Sciatic nerve (tissue), 2 donors: Measurements from ENCODE around the gene MATN3. TPM values are rescaled to one million over a fixed set of nuclear protein-coding genes. Genes with fewer than 3 reads are reported as not detected.
A peak's percentile ranks its signal among the peaks of the same experiment; 100 is the strongest.
"Not testable (repeated sequence)": the region's sequence is repeated elsewhere in the genome, so short reads cannot be mapped to it uniquely, and the experiment has no call there.

ENCODE experiments used
- ATAC-seq: fragments of 200-7000 bp; cut with Tn5 transposase; one replicate; pipeline ENCODE4 v1.9.1; 2020; ENCODE audit warnings: mild to moderate bottlenecking, moderate library complexity
- DNase-seq: peaks from one replicate; pipeline ENCODE4 v3.0.0-alpha.2; 2020; ENCODE audit warnings: low spot score
- intact Hi-C: fragments of 100-400 bp; cut with DNase I; formaldehyde crosslinking; loops from one replicate; pipeline ENCODE4 v1.14.2; 2022
- total RNA-seq: library from RNA; stranded (reverse); fragmentation: NEBNext Ultra II Directional; extraction: Animal tissue kit (Norgen Biotek cat#: 25700); gene quantifications from one replicate; pipeline ENCODE4 v1.2.1, GENCODE V29; 2021
- donor health status: DM: no; HTN: no; CAD: no.
- donor health status: DM: no; HTN: no; CAD: no.

MATN3 gene
- total RNA-seq = 8.8 TPM

GRCh38 chr2:20012282-20013125 lies at the start of gene MATN3:
TSS of gene MATN3 (minus strand) at chr2:20012668. CDS start at chr2:20012631, 37 bp downstream.
- intact Hi-C loops = loop anchor here (5.0 kb wide), 1 partner anchor 90 kb away; no protein-coding TSS in a partner anchor
- DNase-seq (peak; percentile 66), ATAC-seq (peak; percentile 73)

GRCh38 chr2:20061940-20062339 lies 49.5 kb upstream of the MATN3 start:
- DNase-seq (no peak), ATAC-seq (peak; percentile 25)
- intact Hi-C loops = no loop called here

- intact Hi-C loops = no loop called here
- DNase-seq = no peak
- ATAC-seq = no peak
These were observed 49.0 kb upstream of the MATN3 start for GRCh38 chr2:20061476-20061875.

- DNase-seq (no peak), ATAC-seq (no peak)
- intact Hi-C loops = no loop called here
These were observed 47.6 kb upstream of the MATN3 start for GRCh38 chr2:20060106-20060505.

GRCh38 chr2:20057268-20057667 lies 44.8 kb upstream of the MATN3 start:
- DNase-seq = no peak
- no peak for ATAC-seq
- intact Hi-C loops = no loop called here

GRCh38 chr2:20054931-20055330 lies 42.5 kb upstream of the MATN3 start:
- intact Hi-C loops = no loop called here
- no peak for DNase-seq
- ATAC-seq = no peak

GRCh38 chr2:20054119-20054518 lies 41.7 kb upstream of the MATN3 start:
- no peak for ATAC-seq

GRCh38 chr2:20052861-20053281 lies 40.4 kb upstream of the MATN3 start:
- ATAC-seq (no peak), DNase-seq (peak; percentile 69)
- intact Hi-C loops = no loop called here

More at GRCh38 chr2:20054119-20054518, 41.7 kb upstream of the MATN3 start:
- DNase-seq = no peak
- intact Hi-C loops = no loop called here

GRCh38 chr2:20052229-20052851 lies 39.9 kb upstream of the MATN3 start:
- intact Hi-C loops = no loop called here
- ATAC-seq (no peak), DNase-seq (no peak)

- ATAC-seq (peak; percentile 98), DNase-seq (peak; percentile 99)
- intact Hi-C loops = no loop called here
These were observed 39.2 kb upstream of the MATN3 start, which contains the start of gene LAPTM4A for GRCh38 chr2:20051532-20052228. TSS of gene LAPTM4A (minus strand) at chr2:20051628. CDS start at chr2:20051520, 108 bp downstream.

- DNase-seq (peak; percentile 82), ATAC-seq (peak; percentile 46)
- intact Hi-C loops = no loop called here
These were observed 38.4 kb upstream of the MATN3 start for GRCh38 chr2:20050646-20051531.

GRCh38 chr2:20050104-20050645 lies 37.7 kb upstream of the MATN3 start:
- no peak for ATAC-seq
- DNase-seq = no peak
- intact Hi-C loops = no loop called here

GRCh38 chr2:20049637-20050036 lies 37.2 kb upstream of the MATN3 start:
- ATAC-seq = no peak
- DNase-seq = no peak
- intact Hi-C loops = no loop called here

GRCh38 chr2:20048488-20049448 lies 36.3 kb upstream of the MATN3 start:
- DNase-seq = no peak
- intact Hi-C loops = no loop called here
- ATAC-seq = no peak

- ATAC-seq, intact Hi-C loops, DNase-seq: not testable (repeated sequence)
These were observed 33.3 kb upstream of the MATN3 start for GRCh38 chr2:20045712-20046292.

GRCh38 chr2:20044778-20045177 lies 32.3 kb upstream of the MATN3 start:
- DNase-seq (no peak), ATAC-seq (no peak)
- intact Hi-C loops = no loop called here

- intact Hi-C loops = no loop called here
- ATAC-seq (peak; percentile 63), DNase-seq (no peak)
These were observed 30.1 kb upstream of the MATN3 start for GRCh38 chr2:20042531-20042930.
